HG03066 (cell line): ENCODE data around the gene DENND5B.
"Not testable (repeated sequence)": the region's sequence is repeated elsewhere in the genome, so short reads cannot be mapped to it uniquely, and the experiment has no call there.

Source experiments
- ATAC-seq: cut with Tn5 transposase; IDR thresholded peaks from one replicate; pipeline ENCODE4 v1.9.1; 2021; ENCODE audit warnings: low read depth; ENCODE audit not compliant: unreplicated experiment

The DENND5B gene

DNA sequence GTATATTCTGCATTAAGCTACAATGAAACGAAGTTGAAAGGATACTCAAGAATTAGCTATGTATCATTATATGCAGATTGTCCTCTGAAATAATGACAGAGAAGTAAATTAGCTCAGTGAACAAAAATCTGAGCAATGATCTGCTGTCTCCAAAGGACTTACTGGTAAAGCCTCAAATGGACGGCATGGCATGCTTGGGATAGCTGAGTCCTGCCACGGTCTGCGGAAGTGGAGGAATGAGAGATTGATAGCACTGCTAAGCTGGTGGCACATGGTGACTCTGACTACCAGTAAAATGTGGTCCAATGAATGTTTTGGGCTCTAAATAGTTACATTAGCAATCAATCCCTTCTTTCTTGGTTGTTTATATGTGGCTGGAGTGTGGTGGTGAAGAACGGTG lies 3.7 kb upstream of the DENND5B start:
- ATAC-seq: no peak

DNA sequence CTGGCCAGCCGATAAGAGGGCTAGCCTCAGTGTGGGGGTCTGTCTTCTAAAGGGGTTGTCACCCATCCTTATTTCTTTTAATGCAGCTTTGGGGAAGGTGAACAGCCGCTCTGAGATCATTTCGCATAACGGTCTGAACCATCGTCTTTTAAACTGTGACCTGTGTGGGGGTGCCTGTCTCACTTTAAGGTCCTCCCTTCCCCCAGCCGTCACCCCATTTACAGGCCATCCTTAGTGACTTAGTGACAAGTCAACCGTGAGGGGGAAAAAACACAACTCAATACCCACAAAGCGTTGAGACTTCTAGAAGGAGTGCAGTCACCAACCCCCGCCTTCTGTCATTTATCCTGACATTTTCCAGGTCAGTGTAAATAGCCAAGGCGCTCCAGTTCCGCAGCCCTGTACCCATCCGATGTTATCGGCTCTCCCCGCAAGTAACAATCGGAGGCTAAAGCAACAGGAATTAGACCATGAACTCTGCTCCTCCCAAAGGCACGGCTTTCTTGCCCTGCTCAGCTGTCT lies 505 bp upstream of the DENND5B start:
- peak; percentile 35 for ATAC-seq

DNA sequence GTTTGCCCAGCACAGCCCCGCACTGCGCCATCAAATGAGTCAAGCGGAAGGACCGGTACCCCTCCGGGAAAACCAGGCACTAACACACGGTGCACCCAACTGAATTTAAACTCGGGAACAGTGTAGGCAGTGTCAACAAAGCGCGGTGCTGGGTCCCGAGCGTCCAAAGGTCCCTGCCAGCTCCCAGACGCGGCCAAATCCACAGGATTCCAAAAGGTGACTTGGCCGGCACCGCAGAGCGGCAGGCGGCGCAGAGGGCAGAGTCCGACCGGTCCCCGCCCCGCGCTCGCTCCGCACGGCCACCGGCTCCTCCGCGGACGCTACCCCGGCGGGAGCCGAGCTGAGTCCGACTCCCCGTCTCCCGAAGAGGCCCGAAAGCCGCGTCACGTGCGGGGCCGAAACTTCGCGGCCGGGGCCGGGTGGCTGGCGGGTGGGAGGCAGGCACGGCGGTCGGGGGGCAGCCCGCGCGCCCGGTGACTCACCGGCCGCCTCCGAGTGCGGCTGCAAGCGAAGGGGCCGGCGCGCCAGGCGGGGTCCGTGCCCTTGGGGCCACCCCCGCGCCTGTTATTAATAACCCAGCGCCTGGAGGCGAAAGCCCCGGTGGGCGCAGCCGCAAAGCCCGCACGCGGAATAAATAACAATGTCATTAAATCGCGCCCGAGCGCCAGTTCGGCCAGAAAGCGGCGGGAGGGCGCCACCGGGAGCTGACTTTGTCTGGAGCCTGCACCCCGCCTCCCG lies 863 bp downstream of the DENND5B start:
- ATAC-seq: peak; percentile 31

DNA sequence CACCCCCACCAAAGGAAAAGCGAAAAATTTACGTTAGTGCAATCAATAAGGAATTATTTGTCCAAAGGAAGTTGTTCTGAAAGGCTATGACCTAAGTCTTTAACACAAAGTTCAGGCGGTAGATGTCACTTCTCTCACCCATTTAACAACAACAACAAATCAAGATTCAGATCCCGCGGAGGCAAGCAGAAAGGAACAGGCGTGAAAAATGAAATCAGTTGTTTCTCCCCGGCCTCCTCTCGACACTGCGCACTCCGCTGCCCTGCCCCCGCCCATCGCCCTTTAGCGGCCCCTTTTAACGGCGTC lies 1.4 kb downstream of the DENND5B start:
- peak; percentile 33 for ATAC-seq

DNA sequence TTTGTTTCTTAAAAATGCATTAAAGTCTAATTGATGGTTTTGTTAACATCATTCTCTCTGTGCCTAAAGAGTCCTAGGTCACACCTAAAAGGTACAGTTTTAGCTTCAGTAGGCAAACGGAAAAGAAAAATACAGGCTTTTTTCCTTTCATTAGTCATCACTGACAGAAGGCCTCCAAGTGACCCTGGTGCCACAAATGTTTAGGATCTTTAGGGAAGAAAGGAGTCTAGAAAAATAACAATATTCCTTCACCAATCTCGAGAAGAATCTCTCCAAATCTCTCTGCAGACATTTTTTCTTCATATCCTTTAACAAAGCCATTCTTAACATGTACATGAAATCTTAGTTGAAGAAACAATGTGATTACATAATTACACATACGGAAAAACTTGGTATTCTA lies 2.0 kb downstream of the DENND5B start:
- ATAC-seq: no peak

DNA sequence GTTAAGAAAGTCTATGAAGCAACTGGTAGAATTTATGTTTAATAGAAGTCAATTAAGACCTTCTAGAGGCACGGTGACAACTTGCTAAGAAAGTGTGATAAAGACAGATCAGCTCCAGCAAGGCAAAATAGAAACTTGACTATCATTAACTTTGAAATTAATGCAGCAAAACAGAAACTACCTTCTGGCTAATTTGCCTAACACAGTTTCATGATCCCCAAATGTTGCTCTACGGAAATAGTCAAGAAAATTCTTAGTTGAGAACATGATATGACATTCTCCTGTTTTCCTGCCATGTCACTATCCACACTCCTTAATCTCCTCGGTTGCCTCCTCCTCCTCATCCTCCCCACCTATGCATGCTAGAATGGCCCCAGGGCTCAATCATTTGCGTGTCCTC lies 4.2 kb downstream of the DENND5B start:
- no peak for ATAC-seq

DNA sequence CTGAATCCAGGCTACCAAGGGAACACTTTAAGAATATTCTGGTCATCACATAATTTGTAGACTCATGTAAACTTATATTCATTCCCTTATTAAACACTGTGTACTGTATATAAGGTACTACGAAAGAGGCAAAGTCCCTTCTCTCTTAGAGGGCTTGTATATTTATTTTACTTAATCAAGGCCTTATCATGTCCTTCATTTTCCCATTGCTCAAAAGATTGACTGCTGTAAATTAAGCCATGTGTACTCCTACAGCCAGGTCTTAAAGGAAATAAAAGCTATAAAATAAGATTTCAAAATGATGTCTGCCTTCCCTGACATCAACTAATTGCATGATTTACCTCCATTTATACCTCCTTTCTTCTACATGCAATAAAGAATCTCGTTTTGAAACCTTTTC lies 5.0 kb downstream of the DENND5B start:
- ATAC-seq: no peak

DNA sequence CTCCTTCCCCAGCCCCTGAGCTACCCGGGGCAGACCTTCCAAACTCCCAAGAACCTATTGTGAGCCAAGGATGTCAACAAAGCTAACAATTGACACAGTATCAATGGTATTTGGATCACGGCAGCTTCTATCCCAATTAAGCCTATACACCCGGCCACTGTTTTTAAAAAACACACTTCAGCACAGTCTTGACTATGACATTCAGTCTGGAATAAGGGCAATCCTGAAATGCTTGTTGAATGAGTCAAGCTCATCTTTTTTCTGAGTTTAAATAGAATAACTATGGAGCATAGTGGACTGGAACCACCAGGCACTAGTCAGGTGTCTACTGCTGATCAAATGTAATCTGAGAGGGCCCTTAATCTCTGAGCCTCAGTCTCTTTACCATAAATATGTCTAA lies 5.7 kb downstream of the DENND5B start:
- ATAC-seq: no peak

DNA sequence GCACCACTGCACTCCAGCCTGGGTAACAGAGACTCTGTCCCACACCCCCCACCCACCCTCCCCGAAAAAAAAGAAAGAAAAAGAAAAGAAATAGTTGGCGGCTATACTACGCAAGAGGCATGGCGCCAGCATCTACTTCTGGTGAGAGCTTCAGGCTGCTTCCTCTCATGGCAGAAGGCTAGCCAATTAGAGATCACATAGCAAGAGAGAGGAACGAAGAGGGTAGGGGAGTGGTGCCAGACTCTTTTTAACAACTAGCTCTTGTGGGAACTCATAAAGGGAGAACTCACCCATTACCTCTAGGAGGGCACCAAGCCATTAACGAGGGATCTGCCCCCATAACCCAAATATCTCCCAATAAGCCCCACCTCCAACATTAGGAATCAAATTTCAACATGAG lies 6.2 kb downstream of the DENND5B start:
- ATAC-seq: no peak

DNA sequence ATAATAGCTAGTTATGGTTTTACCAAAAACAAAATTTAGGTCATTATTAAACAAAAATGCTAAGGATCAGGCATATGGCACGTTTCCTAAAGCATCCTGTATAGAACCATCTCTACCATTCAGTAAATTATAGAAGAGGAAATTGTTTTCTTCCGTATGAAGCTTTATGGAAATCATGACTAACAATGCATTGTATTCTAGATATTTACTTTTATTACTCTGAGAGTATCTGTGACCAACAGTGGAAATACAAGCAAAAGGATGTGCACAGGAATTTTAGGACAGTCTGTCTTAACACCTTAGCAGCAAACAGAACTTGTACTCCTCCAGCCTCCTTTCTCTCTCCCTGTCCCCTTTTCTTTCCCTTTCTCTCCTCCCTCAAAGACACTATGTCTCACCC lies 7.1 kb downstream of the DENND5B start:
- ATAC-seq: no peak

DNA sequence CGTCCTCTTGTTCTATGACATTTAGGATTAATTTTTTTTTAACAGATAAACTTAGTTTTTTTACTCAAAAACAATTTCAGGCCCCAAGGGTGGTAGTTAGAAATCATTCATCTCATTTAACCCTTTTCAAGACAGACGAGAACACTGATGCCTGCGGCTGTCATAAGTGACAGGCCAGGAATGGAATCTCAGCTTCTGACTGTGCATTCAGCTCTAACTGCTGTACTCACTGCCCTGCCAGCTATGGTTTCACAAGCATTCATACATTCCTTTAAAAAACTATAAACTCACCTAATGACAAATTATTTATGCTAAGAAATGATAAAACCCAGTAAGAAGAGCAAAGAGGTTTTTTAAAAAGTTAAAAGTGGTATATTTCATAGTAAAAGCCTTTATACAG lies 8.8 kb downstream of the DENND5B start:
- ATAC-seq: no peak

DNA sequence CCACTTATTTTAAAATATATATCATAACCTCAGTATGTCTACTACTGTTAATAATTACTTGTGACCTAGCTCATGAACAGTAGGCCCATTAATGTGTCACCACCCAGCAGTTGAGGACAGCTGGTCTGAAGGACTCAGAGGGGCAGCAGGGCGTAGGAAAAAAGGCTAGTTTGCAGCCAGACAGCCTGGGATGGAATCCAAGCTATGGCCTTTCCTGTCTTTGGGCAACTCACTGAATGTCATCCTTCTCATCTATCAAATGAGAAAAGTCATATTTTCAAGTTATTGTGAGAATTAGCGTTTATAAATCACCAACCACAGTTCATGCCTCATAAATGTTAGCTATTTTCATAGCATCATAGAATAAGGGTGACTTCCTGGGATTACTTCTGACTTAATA lies 12.3 kb downstream of the DENND5B start:
- no peak for ATAC-seq

DNA sequence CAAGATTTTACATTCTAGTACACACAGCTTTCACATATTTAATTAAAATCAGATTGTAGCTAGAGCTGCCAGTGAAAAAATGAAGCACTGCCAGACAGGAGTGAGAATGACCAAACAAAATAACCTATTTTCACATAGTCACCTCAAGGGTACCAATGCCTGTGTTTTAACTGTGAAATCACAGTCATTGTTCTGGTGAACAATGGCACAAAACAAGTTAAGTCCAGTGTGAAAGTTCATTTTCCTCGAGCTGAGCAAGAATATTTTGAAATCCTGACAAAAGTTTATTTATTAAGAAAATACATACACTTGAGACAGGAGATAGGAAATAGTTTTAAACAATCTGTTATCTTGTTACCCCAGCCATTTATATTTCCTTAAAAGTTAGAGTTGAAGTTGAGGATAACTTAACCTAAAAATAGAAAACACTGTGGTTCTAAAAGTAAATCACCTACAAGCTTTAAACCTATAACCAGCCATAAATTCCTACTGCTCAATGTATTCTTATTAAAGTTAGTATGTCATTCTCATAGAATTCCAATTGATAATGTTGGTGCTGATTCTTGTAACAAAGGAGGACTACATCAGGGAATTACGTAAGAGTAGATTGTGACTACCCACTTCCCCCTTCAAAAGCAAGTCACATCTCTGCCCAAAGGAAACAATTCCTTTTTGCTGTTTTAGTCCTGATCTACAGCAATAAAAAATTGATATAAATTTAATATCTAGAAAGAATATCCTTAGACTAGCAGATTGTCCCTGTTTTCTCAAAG lies 15.9 kb downstream of the DENND5B start:
- ATAC-seq: no peak

DNA sequence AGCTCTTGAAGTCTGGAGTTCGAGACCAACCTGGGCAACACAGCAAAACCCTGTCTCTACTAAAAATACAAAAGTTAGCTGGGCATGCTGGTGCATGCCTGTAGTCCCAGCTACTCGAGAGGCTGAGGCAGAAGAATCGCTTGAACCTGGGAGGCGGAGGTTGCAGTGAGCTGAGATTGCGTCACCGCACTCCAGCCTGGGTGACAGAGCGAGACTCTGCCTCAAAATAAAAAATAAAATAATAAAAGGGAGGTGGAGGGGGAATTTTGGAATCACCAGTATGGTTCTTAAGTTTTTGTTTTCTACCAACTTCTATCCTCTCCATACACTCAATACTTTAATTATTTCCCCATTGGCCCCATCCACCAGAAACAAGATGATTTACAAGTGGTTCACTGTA lies 16.6 kb downstream of the DENND5B start:
- not testable (repeated sequence) for ATAC-seq

DNA sequence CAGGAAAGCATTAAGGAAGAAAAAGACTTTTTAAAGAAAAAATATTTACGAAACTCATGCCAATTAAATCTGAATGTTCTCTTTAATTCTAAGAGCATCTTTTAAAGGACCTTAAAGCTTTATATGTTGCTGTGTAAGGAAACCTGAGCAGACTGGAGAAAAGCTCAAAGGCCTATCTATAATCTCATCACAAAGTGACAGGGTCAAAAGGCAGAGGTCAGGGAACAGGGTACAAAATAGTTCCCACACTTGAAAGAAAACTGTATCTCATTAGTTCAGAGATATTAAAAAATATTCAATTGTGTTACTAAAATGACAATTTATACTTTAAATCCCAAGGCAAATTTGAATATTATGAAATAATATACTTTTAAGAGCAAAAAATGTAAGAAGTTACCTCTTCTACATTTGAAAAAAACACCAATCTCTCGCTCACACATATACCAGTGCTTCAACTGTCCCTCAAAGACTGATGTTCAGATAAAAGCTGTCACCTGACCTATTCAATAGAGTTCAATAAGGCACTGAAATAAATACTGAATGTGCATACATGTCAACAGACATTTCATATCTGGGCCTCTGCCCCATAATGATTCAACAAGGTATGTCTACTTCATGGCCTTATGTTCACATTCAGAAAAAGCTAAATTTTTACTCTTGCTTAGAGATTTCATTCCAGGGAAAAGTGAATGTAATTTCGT lies 17.9 kb downstream of the DENND5B start:
- no peak for ATAC-seq

DNA sequence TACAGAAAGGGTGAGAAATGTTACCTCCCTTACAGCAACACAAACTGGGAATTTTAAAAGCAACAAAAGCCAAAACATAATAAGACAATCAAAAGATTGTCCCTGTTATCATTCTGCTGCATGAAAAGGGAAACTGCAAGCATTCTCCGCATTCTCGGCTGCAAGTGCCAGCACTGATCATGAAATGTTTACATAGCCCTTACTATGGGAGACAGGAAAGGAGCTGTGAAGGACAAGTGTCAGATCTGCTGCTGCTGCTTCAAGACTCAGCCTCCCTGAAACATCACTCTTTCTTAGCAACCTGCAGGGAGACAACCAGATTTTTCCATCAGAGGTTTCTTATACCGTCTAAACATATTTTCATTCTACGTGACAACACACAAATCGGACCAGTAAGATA lies 20.1 kb downstream of the DENND5B start:
- no peak for ATAC-seq

DNA sequence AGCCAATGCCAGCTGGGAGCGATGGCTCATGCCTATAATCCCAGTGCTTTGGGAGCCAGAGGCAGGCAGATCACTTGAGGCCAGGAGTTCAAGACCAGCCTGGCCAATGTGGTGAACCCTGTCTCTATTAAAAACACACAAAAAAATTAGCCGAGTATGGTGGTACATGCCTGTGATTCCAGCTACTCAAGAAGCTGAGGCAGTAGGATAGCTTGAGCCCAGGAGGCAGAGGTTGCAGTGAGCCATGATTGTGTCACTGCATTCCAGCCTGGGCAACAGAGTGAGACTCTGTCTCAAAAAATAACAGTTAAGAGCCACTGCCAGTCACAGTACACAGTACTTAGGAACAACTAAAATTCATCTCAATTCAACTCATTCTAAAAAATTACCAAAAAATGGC lies 21.4 kb downstream of the DENND5B start:
- not testable (repeated sequence) for ATAC-seq

DNA sequence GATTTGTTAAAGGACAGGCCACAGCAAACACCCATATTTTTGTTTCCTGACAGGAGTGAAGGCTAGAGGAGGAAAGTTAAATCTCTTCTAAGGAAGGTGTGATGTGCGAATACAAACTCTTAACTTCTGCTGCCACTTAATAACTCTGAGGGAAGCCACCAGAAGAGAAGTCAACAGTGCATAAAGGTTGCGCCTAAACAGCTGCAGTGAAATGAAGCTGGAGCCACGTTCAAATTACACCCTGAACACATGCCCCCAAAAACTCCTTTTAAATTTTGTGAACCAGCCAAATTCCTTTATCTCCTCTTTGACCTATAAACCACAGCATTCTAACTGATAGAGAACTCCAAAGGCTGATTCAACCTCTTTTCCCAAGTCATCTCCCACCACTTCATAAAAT lies 22.4 kb downstream of the DENND5B start:
- ATAC-seq: no peak

DNA sequence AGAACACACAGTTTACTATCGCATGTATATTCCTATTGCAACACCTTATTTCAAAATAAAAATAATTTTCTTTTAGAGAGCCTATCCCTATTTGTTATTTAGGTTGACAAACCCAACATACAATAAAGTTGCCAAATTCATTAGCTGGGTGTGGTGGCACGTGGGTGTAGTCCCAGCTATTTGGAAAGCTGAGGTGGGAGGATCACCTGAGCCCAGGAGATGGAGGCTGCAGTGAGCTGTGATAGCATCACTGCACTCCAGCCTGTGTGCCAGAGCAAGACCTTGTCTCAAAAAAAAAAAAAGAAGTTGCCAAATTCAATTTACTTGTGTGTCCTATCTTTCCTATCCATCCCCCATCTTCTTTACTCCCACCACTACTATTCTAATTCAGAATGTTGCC lies 23.9 kb downstream of the DENND5B start:
- ATAC-seq: no peak

DNA sequence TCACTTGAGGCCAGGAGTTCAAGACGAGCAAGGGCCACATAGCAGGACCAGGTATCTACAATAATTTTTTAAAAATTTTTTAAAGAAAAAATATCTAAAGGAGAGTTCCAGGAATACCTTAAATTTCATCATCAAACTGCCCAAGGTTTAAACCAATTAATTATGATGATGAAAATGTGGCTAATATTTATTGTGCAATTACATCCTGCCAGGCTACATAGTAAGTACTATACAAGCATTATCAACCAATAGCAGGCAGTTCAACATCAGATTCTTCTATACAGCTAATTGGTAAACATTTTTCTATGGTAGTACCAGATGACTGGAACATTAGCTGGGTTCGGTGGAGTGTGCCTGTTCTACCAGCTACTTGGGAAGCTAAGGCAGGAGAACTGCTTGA lies 24.4 kb downstream of the DENND5B start:
- no peak for ATAC-seq

DNA sequence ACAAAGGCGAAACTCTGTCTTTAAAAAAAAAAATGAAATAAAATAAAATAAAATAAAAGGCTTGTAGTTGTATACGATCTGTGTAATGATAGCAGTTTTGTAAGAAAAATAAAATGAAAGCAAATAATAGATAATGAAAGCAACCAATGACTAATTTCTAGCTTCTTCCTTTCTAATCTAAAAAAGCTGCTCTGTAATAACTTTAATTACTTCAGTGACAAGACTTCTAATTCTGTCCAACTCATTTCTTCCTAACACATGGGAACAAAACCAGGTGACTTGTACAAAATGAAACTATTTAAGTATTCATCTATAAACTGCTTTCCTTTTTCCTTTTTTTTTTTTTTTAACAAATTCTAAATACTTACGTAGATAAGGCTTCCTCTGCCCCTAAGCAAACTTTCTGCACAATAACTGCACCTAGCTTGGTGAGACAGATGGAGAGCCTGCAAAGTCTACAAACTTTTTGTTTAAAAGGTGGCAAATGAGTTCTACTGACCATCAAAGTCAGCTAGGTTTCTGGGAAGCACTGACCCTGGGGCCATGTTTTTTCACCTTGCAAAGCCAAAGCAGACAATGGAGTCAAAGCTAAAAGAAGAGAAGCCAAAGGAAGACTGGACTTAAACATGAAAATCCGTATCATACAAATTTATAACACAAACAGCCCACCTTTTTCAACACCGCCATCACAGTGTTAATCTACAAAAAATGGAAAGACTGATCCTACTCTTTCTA lies 28.2 kb downstream of the DENND5B start:
- no peak for ATAC-seq
